Gastroesophageal sphincter (tissue), 4 donors: ENCODE measurements around the gene PAM. TPM values are rescaled to one million over a fixed set of nuclear protein-coding genes. Genes with fewer than 3 reads are reported as not detected.

Source experiments
- ATAC-seq: fragments of 150-250 bp; one replicate; pipeline ENCODE4 v1.9.1; 2016; ENCODE audit warnings: mild to moderate bottlenecking, moderate library complexity
- H3K27ac ChIP-seq, 4 donors: fragments of 200-600 bp; sonication (generic) in 3 of 4; 1 replicate in 3 of 4; 2 replicates in 1 of 4; pipeline ENCODE4 v1.5.1; 2016 to 2019
- H3K27me3 ChIP-seq: fragments of 200-600 bp; sonication (generic); one replicate; pipeline ENCODE4 v1.5.1; 2019
- H3K36me3 ChIP-seq, 2 donors: fragments of 200-600 bp; sonication (generic); one replicate each; pipeline ENCODE4 v1.5.1; 2019; ENCODE audit warnings: control low read depth in 1 of 2
- H3K4me1 ChIP-seq, 3 donors: fragments of 200-600 bp; sonication (generic); 1 replicate in 2 of 3; 2 replicates in 1 of 3; pipeline ENCODE4 v1.5.1; 2016 to 2019; ENCODE audit warnings: control low read depth in 2 of 3
- H3K4me3 ChIP-seq, 2 donors: fragments of 200-600 bp; sonication (generic); one replicate each; pipeline ENCODE4 v1.5.1; 2019; ENCODE audit warnings: mild to moderate bottlenecking in 1 of 2, moderate library complexity in 1 of 2
- H3K9me3 ChIP-seq, 3 donors: fragments of 200-600 bp; sonication (generic); one replicate each; pipeline ENCODE4 v1.5.1; 2017 to 2019; ENCODE audit warnings: control low read depth in 2 of 3
- CTCF ChIP-seq, 4 experiments: fragments of 200-600 bp in 2 of 4; fragments of 450-650 bp in 2 of 4; sonication (generic) in 1 of 4; IDR thresholded peaks; one replicate each; pipeline ENCODE4 v1.5.1; 2017 to 2019; ENCODE audit warnings: antibody characterized with exemption in 4 of 4, mild to moderate bottlenecking in 2 of 4, moderate library complexity in 2 of 4
- EP300 ChIP-seq: sonication (generic); formaldehyde crosslinking; IDR thresholded peaks from one replicate; pipeline ENCODE4 v1.6.1; 2017; ENCODE audit warnings: antibody characterized with exemption, mild to moderate bottlenecking
- POLR2A ChIP-seq, 2 donors: fragments of 450-650 bp; IDR thresholded peaks; one replicate each; pipeline ENCODE4 v1.6.1; 2017; ENCODE audit warnings: antibody characterized with exemption in 2 of 2, mild to moderate bottlenecking in 2 of 2, moderate library complexity in 1 of 2
- POLR2AphosphoS5 ChIP-seq: sonication (generic); formaldehyde crosslinking; IDR thresholded peaks from one replicate; pipeline ENCODE4 v1.6.1; 2017; ENCODE audit warnings: antibody characterized with exemption
- WGBS, 2 donors: methylation state at CpG; one replicate each; pipeline ENCODE4 v1.1.5; 2018; ENCODE audit warnings: low coverage in 1 of 2; 5-methylcytosine and 5-hydroxymethylcytosine counted together
- total RNA-seq, 4 donors: library from RNA; depleted of rRNA; stranded (reverse); fragments of >200 nt; gene quantifications; one replicate each; pipeline ENCODE4 v1.1.0, GENCODE V29; 2016

The PAM gene
- total RNA-seq, 4 donors from 2014 or later = 247 to 404 (median 311) TPM

- WGBS, 2 donors = 97 to 100% methylated on average over 4 of the region's 4 CpGs
Measured at GRCh38 chr5:102855681-102856388, 100.7 kb downstream of the PAM start.

GRCh38 chr5:102856389-102856777, 101.3 kb downstream of the PAM start:
- no peak overlapping the region for H3K4me3 ChIP-seq
- H3K36me3 ChIP-seq = no peaks in the 10 kb centered on the region
- whole genome bisulfite sequencing, 2 donors = 34 to 39% methylated on average over 4 of the region's 4 CpGs
- H3K27ac ChIP-seq = peak overlapping the region; percentile 32 to 93 (median 80)
- ATAC-seq = no peak
- no peaks in the 10 kb centered on the region for H3K27me3 ChIP-seq
- peaks cover 0 to 24% (median 0%) of the 10 kb centered on the region in 3 donors for H3K4me1 ChIP-seq
- no peaks in the 10 kb centered on the region for H3K9me3 ChIP-seq
- TF ChIP-seq EP300 (no peak), POLR2AphosphoS5 (no peak), CTCF (IDR thresholded peaks at IDR 0.05) (no peak), POLR2A (IDR thresholded peaks at IDR 0.05) (no peak)

More at GRCh38 chr5:102855681-102856388, 100.7 kb downstream of the PAM start:
- H3K4me3 ChIP-seq = no peak overlapping the region
- H3K36me3 ChIP-seq = no peaks in the 10 kb centered on the region
- ATAC-seq = no peak
- H3K27me3 ChIP-seq = no peaks in the 10 kb centered on the region
- H3K9me3 ChIP-seq = no peaks in the 10 kb centered on the region
- H3K27ac ChIP-seq = peak overlapping the region in 3 of 4 donors; percentile 32 to 80 (median 79)
- TF ChIP-seq POLR2A (IDR thresholded peaks at IDR 0.05) (no peak), POLR2AphosphoS5 (no peak), EP300 (no peak), CTCF (IDR thresholded peaks at IDR 0.05) (no peak)
- peaks cover 0 to 24% (median 0%) of the 10 kb centered on the region in 3 donors for H3K4me1 ChIP-seq

- peak; percentile 61 for TF ChIP-seq EP300
- no peak for TF ChIP-seq POLR2A (IDR thresholded peaks at IDR 0.05)
- TF ChIP-seq CTCF (IDR thresholded peaks at IDR 0.05) = no peak
- peak; percentile 73 for TF ChIP-seq POLR2AphosphoS5
- Histone ChIP-seq H3K4me1 (peaks cover 0 to 24% (median 0%) of the 10 kb centered on the region in 3 donors), H3K36me3 (no peaks in the 10 kb centered on the region), H3K27me3 (no peaks in the 10 kb centered on the region), H3K27ac (peak overlapping the region; percentile 63 to 93 (median 80)), H3K4me3 (no peak overlapping the region), H3K9me3 (no peaks in the 10 kb centered on the region)
- 48 to 55% methylated on average over 6 of the region's 6 CpGs for WGBS, 2 donors
- peak; percentile 92 for ATAC-seq
Measured at GRCh38 chr5:102857076-102857818, 102.1 kb downstream of the PAM start.

- Histone ChIP-seq H3K36me3 (no peaks in the 10 kb centered on the region), H3K27ac (peak overlapping the region; percentile 63 to 93 (median 80)), H3K4me3 (no peak overlapping the region), H3K9me3 (no peaks in the 10 kb centered on the region), H3K27me3 (no peaks in the 10 kb centered on the region), H3K4me1 (peaks cover 0 to 33% (median 0%) of the 10 kb centered on the region in 3 donors)
- ATAC-seq = no peak
- WGBS, 2 donors = 80% methylated on average over 1 of the region's 1 CpG
- TF ChIP-seq POLR2AphosphoS5 = no peak
- TF ChIP-seq CTCF (IDR thresholded peaks at IDR 0.05) = no peak
- no peak for TF ChIP-seq POLR2A (IDR thresholded peaks at IDR 0.05)
- no peak for TF ChIP-seq EP300
Measured at GRCh38 chr5:102858221-102858620, 103.1 kb downstream of the PAM start.
